B cell (primary cell): ENCODE measurements around the gene MDM1. TPM values are rescaled to one million over a fixed set of nuclear protein-coding genes. Genes with fewer than 3 reads are reported as not detected.

Experiments used
- ATAC-seq: fragments of 200-7000 bp; cut with Tn5 transposase; one replicate; pipeline ENCODE4 v1.10.0; 2021; ENCODE audit warnings: low read depth, mild to moderate bottlenecking, moderate number of reproducible peaks, moderate library complexity
- CTCF ChIA-PET: fragments of 350-600 bp; sonication (Branson Sonifier 250); formaldehyde crosslinking; loops from one replicate; lab custom pipeline; 2021; ENCODE audit warnings: antibody characterized with exemption, inconsistent platforms; lab: Charles Lee
- POLR2A ChIA-PET: fragments of 350-600 bp; sonication (Branson Sonifier 250); formaldehyde crosslinking; loops from one replicate; lab custom pipeline; 2021; ENCODE audit warnings: antibody characterized with exemption; lab: Charles Lee
- DNase-seq: peaks from one replicate; pipeline ENCODE4 v3.0.0; 2013
- H2AFZ ChIP-seq: 2 replicates; pipeline ENCODE4 v1.6.1; 2012; ENCODE audit warnings: mild to moderate bottlenecking, low read depth, low read length; ENCODE audit not compliant: insufficient read depth, poor library complexity, severe bottlenecking
- H3K27ac ChIP-seq, 2 donors: 1 replicate in 1 of 2; 2 replicates in 1 of 2; pipeline ENCODE4 v1.5.1; 2012 to 2013; ENCODE audit warnings: low read length in 2 of 2, mild to moderate bottlenecking in 2 of 2, moderate library complexity in 1 of 2
- H3K27me3 ChIP-seq, 4 experiments: fragments of 200-600 bp in 1 of 4; sonication (generic) in 1 of 4; replicated peaks in 1 of 4; 1 replicate in 2 of 4; 2 replicates in 2 of 4; pipeline versions ENCODE4 v1.6.1 to v1.7.0; 2013 to 2016; ENCODE audit warnings: low read length in 3 of 4, mild to moderate bottlenecking in 2 of 4, mixed read lengths in 1 of 4, moderate library complexity in 1 of 4; ENCODE audit not compliant: insufficient read depth in 4 of 4, control insufficient read depth in 3 of 4; ENCODE audit errors: control extremely low read depth in 1 of 4
- H3K36me3 ChIP-seq, 2 experiments: replicated peaks in 1 of 2; 1 replicate in 1 of 2; 2 replicates in 1 of 2; pipeline versions ENCODE4 v1.6.1 to v1.7.1; 2013; ENCODE audit warnings: low read length in 1 of 2; ENCODE audit not compliant: insufficient read depth in 2 of 2, control insufficient read depth in 1 of 2; ENCODE audit errors: control extremely low read depth in 1 of 2, extremely low read depth in 1 of 2
- H3K4me1 ChIP-seq, 2 donors: fragments of 200-600 bp in 1 of 2; sonication (generic) in 1 of 2; 1 replicate in 1 of 2; 2 replicates in 1 of 2; pipeline versions ENCODE4 v1.5.1 to v1.6.1; 2013 to 2017; ENCODE audit warnings: low read length in 2 of 2; ENCODE audit not compliant: control insufficient read depth in 2 of 2, insufficient read depth in 2 of 2
- H3K4me2 ChIP-seq: replicated peaks from 2 replicates; pipeline ENCODE3; 2012; ENCODE audit warnings: mild to moderate bottlenecking, low read depth, low read length; ENCODE audit not compliant: poor library complexity, severe bottlenecking
- H3K4me3 ChIP-seq, 5 experiments: fragments of 200-600 bp in 1 of 5; sonication (generic) in 1 of 5; 1 replicate in 3 of 5; 2 replicates in 2 of 5; pipeline versions ENCODE4 v1.5.1 to v1.7.0; 2011 to 2016; ENCODE audit warnings: low read length in 4 of 5, mild to moderate bottlenecking in 4 of 5, low read depth in 2 of 5, control low read depth in 1 of 5, moderate library complexity in 1 of 5; ENCODE audit not compliant: insufficient read depth in 1 of 5; ENCODE audit errors: control extremely low read depth in 1 of 5, extremely low read depth in 1 of 5
- H3K79me2 ChIP-seq: fragments of 200-600 bp; sonication (generic); one replicate; pipeline ENCODE4 v1.6.0; 2016; ENCODE audit warnings: low read length; ENCODE audit not compliant: control insufficient read depth, insufficient read depth
- H3K9ac ChIP-seq: fragments of 200-600 bp; sonication (generic); 2 replicates; pipeline ENCODE4 v1.6.1; 2017; ENCODE audit warnings: mild to moderate bottlenecking, low read length, moderate library complexity
- H3K9me3 ChIP-seq, 3 donors: one replicate each; pipeline versions ENCODE4 v1.6.1 to v1.7.1; 2013; ENCODE audit warnings: low read length in 2 of 3; ENCODE audit not compliant: control insufficient read depth in 2 of 3, insufficient read depth in 1 of 3; ENCODE audit errors: control extremely low read depth in 1 of 3
- H4K20me1 ChIP-seq: 2 replicates; pipeline ENCODE4 v1.6.0; 2012; ENCODE audit warnings: mild to moderate bottlenecking, low read length; ENCODE audit not compliant: insufficient read depth, control insufficient read depth, poor library complexity, severe bottlenecking
- H3K27ac Mint-ChIP-seq: one replicate; pipeline ENCODE4 v1.8.0; 2021; ENCODE audit warnings: mixed read lengths
- H3K27me3 Mint-ChIP-seq: one replicate; pipeline ENCODE4 v1.8.0; 2021; ENCODE audit warnings: mixed read lengths
- H3K4me1 Mint-ChIP-seq: one replicate; pipeline ENCODE4 v1.8.0; 2021; ENCODE audit warnings: mixed read lengths
- H3K4me3 Mint-ChIP-seq: one replicate; pipeline ENCODE4 v1.8.0; 2021; ENCODE audit warnings: mixed read lengths
- H3K9me3 Mint-ChIP-seq: one replicate; pipeline ENCODE4 v1.8.0; 2022; ENCODE audit warnings: mixed read lengths; ENCODE audit not compliant: insufficient read depth
- CTCF ChIP-seq: fragments of 200-600 bp; IDR thresholded peaks from one replicate; pipeline ENCODE4 v1.8.0; 2022; ENCODE audit warnings: antibody characterized with exemption, mild to moderate bottlenecking
- EZH2 ChIP-seq: IDR thresholded peaks from 2 replicates; pipeline ENCODE4 v1.6.1; 2012; ENCODE audit warnings: borderline replicate concordance, low read depth, mild to moderate bottlenecking, moderate library complexity, low read length; ENCODE audit not compliant: insufficient read depth, poor library complexity, severe bottlenecking
- WGBS: methylation state at CpG from one replicate; pipeline ENCODE4 v1.1.5; 2013; ENCODE audit warnings: missing lambda C conversion rate; ENCODE audit not compliant: insufficient coverage; 5-methylcytosine and 5-hydroxymethylcytosine counted together
- intact Hi-C: fragments of 100-400 bp; cut with micrococcal nuclease; formaldehyde crosslinking; loops from one replicate; pipeline ENCODE4 v1.10.0; 2022
- polyA plus RNA-seq: library from polyadenylated mRNA; depleted of rRNA; stranded (reverse); fragments of >200 nt; gene quantifications from 2 replicates; pipeline ENCODE4 v1.2.3, GENCODE V29; 2012
- total RNA-seq, 2 donors: library from RNA; stranded (reverse); fragments of 120-200 nt in 1 of 2; gene quantifications; 1 replicate in 1 of 2; 2 replicates in 1 of 2; pipeline versions ENCODE4 v1.2.3 to v1.2.4, GENCODE V29; 2013 to 2022

MDM1 gene
- total and polyA plus RNA-seq, 2 donors (not counting 1 experiment from before 2014, with no cell fraction given) = 13.9 to 38.3 TPM

- ChIA-PET CTCF (interaction anchor here (0.7 kb wide), 1 partner anchor 561 kb away, joined by 7 read pairs; no protein-coding TSS in a partner anchor), POLR2A (no interaction called here)
- Histone ChIP-seq H3K27ac (no peak overlapping the region), H3K79me2 (no peaks in the 10 kb centered on the region), H3K4me3 (no peak overlapping the region), H3K4me1 (no peaks in the 10 kb centered on the region), H3K4me2 (no peak overlapping the region), H3K36me3 (no peaks in the 10 kb centered on the region), H3K9ac (no peak overlapping the region), H2AFZ (no peak overlapping the region), H3K27me3 (no peaks in the 10 kb centered on the region), H4K20me1 (no peaks in the 10 kb centered on the region), H3K9me3 (no peaks in the 10 kb centered on the region)
- TF ChIP-seq EZH2 (no peak), CTCF (no peak)
- no peaks in the 10 kb centered on the region for H3K27me3 Mint-ChIP-seq
- DNase-seq (no peak), ATAC-seq (no peak)
- H3K27ac Mint-ChIP-seq = no peak overlapping the region
- no peak overlapping the region for H3K4me3 Mint-ChIP-seq
- no peaks in the 10 kb centered on the region for H3K4me1 Mint-ChIP-seq
- intact Hi-C loops = no loop called here
- no peaks in the 10 kb centered on the region for H3K9me3 Mint-ChIP-seq
Observed at GRCh38 chr12:68272732-68273131, 59.4 kb downstream of the MDM1 start.

DNA sequence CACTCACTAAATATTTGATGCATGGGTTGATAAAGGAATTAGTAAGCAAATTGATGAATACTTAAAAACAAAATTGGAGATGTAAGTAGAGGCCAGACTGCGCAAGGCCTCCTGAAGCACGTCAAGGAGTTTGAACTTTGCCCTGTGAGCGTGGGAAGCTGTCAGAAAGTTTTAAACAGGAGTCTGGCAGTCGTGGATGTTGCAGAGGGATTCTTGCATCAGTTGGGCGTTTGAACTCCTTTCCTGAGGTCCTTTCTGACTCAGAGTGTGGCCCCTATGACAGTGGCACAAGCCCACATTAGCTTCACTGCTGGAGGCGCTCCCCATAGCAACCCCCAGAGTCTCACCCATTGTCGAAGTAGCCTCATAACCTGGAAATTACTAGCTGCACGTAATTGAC lies 60.8 kb downstream of the MDM1 start:
- no peak for ATAC-seq
- no peaks in the 10 kb centered on the region for H3K9me3 Mint-ChIP-seq
- no peak overlapping the region for H3K4me3 Mint-ChIP-seq
- Histone ChIP-seq H3K27me3 (no peaks in the 10 kb centered on the region), H3K9ac (no peak overlapping the region), H3K4me3 (no peak overlapping the region), H3K9me3 (no peaks in the 10 kb centered on the region), H2AFZ (no peak overlapping the region), H3K4me2 (no peak overlapping the region), H3K79me2 (no peaks in the 10 kb centered on the region), H3K36me3 (no peaks in the 10 kb centered on the region), H4K20me1 (no peaks in the 10 kb centered on the region), H3K4me1 (no peaks in the 10 kb centered on the region), H3K27ac (no peak overlapping the region)
- ChIA-PET CTCF (no interaction called here), POLR2A (no interaction called here)
- intact Hi-C loops = no loop called here
- H3K27ac Mint-ChIP-seq = no peak overlapping the region
- no peak for TF ChIP-seq CTCF
- no peak for TF ChIP-seq EZH2
- H3K27me3 Mint-ChIP-seq = no peaks in the 10 kb centered on the region
- no peak for DNase-seq
- WGBS = 86% methylated on average over 6 of the region's 8 CpGs
- no peaks in the 10 kb centered on the region for H3K4me1 Mint-ChIP-seq
